PFSK-1 (cell line): Measurements from ENCODE around the gene SHISAL1.

Experiments
- FOXP2 ChIP-seq: optimal IDR thresholded peaks from 2 replicates; pipeline ENCODE3; 2011; ENCODE audit warnings: borderline replicate concordance, control low read depth, inconsistent platforms; ENCODE audit not compliant: insufficient read depth; ENCODE audit errors: extremely low read length, extremely low read depth
- POLR2AphosphoS5 ChIP-seq: IDR thresholded peaks from 2 replicates; pipeline ENCODE4 v1.6.1; 2012; ENCODE audit warnings: low read depth, mild to moderate bottlenecking, control low read depth, low read length, moderate library complexity
- REST ChIP-seq, 2 experiments: IDR thresholded peaks; 2 replicates each; pipeline versions ENCODE4 v1.6.1 to v1.8.0; 2011 to 2012; ENCODE audit warnings: low read depth in 2 of 2, low read length in 2 of 2, control low read depth in 1 of 2, inconsistent platforms in 1 of 2, mild to moderate bottlenecking in 1 of 2, moderate library complexity in 1 of 2; ENCODE audit not compliant: insufficient read depth in 1 of 2
- SIN3A ChIP-seq: IDR thresholded peaks from 2 replicates; pipeline ENCODE4 v1.6.1; 2012; ENCODE audit warnings: mild to moderate bottlenecking, low read length, moderate library complexity, borderline replicate concordance; ENCODE audit not compliant: insufficient read depth
- TAF1 ChIP-seq: IDR thresholded peaks from 2 replicates; pipeline ENCODE4 v1.6.1; 2012; ENCODE audit warnings: low read length, control low read depth, borderline replicate concordance; ENCODE audit not compliant: insufficient read depth

SHISAL1 gene

GRCh38 chr22:44328326-44328725 lies 15.6 kb upstream of the SHISAL1 start:
- TF ChIP-seq POLR2AphosphoS5 (no peak), REST (IDR thresholded peaks at IDR 0.05; ENCODE audit: insufficient read depth in 1 of 2, low read depth in 2 of 2, low read length in 2 of 2) (no peak), TAF1 (no peak), SIN3A (no peak), FOXP2 (no peak)

GRCh38 chr22:44326491-44326885 lies 13.7 kb upstream of the SHISAL1 start:
- TF ChIP-seq TAF1, result no peak
- TF ChIP-seq REST (IDR thresholded peaks at IDR 0.05; ENCODE audit: insufficient read depth in 1 of 2, low read depth in 2 of 2, low read length in 2 of 2), result no peak
- no peak for TF ChIP-seq FOXP2
- no peak for TF ChIP-seq POLR2AphosphoS5
- TF ChIP-seq SIN3A, result no peak

- no peak for TF ChIP-seq SIN3A
- no peak for TF ChIP-seq FOXP2
- TF ChIP-seq TAF1, result no peak
- no peak for TF ChIP-seq REST (IDR thresholded peaks at IDR 0.05; ENCODE audit: insufficient read depth in 1 of 2, low read depth in 2 of 2, low read length in 2 of 2)
- TF ChIP-seq POLR2AphosphoS5, result no peak
Observed at GRCh38 chr22:44325718-44326490, 13.2 kb upstream of the SHISAL1 start.

- no peak for TF ChIP-seq REST (IDR thresholded peaks at IDR 0.05; ENCODE audit: insufficient read depth in 1 of 2, low read depth in 2 of 2, low read length in 2 of 2)
Observed at GRCh38 chr22:44319685-44320084, 6.9 kb upstream of the SHISAL1 start.

GRCh38 chr22:44318751-44319150 lies 6.0 kb upstream of the SHISAL1 start:
- TF ChIP-seq FOXP2 (no peak), TAF1 (no peak)
